Measurements from ENCODE around the gene CCSER2. TPM values are rescaled to one million over a fixed set of nuclear protein-coding genes. Genes with fewer than 3 reads are reported as not detected.
"Not testable (repeated sequence)": the region's sequence is repeated elsewhere in the genome, so short reads cannot be mapped to it uniquely, and the experiment has no call there.

CCSER2 gene, protein sequence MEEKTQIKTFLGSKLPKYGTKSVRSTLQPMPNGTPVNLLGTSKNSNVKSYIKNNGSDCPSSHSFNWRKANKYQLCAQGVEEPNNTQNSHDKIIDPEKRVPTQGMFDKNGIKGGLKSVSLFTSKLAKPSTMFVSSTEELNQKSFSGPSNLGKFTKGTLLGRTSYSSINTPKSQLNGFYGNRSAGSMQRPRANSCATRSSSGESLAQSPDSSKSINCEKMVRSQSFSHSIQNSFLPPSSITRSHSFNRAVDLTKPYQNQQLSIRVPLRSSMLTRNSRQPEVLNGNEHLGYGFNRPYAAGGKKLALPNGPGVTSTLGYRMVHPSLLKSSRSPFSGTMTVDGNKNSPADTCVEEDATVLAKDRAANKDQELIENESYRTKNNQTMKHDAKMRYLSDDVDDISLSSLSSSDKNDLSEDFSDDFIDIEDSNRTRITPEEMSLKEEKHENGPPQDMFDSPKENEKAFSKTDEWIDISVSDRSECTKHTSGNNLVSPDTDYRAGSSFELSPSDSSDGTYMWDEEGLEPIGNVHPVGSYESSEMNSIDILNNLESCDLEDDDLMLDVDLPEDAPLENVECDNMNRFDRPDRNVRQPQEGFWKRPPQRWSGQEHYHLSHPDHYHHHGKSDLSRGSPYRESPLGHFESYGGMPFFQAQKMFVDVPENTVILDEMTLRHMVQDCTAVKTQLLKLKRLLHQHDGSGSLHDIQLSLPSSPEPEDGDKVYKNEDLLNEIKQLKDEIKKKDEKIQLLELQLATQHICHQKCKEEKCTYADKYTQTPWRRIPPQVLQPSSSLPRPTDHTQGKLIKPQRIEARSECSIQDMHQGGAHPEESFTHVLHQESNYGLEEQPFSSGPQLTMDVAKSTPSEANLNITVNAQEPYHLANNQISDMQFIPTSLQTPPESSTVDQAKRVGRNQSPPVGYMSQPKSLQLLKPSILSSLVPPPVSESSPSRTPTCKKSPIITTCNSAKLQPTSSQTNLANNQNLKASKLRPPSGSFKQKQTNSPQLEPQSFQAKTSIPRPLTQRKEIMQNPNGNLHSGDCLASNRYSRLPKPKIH
- polyA plus RNA-seq (ENCODE audit: insufficient read length in 4 of 4): 10 to 100 TPM; 26.7 to 39.4 (median 35.2) TPM

DNA sequence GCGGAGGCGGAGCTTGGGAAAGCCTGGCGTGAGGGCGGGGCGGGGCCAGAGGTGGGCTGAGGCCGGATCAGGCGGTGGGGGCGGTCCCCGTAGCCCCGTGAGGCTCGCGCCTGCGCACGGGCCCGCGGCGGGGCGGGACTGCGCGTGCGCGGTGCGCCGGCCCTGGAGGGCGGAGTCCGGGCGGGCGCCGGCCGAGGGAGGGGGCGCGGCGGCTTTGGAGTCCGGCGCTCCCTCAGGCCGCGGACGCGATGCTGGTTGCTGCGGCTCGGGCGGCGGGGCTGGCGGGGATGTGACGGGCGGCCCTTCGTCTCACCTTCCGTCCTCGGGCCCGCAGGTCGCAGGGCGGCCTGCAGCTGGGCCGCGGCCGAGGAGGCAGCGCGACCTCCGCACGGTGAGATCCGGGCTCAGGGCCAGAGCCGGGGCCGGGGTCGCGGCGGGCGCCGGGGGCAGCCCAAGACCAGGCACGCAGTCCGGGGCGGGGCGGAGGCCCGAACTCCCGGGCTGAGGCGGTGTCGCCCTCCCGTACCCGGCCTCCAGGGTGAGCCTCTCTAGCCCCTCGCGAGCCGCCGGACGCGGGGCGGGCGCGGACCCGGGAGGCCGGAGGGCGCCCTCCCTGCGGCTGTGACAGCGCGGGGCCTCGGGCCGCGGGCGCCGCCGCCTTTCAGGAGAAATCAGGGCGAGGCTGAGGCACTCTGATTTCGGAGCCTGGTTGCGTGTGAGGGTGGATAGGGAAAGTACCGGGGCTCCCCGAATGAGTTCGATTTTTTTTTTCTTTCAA lies at the start of gene CCSER2:
CCSER2 (plus strand) TSS at position 172 of the 778 bp plus-strand sequence. CDS start 42,464 bp downstream, outside the sequence.
- DNase-seq (ENCODE audit: low read depth in 4 of 4, low spot score in 3 of 4): peak; percentile 84 to 86 (median 84)

DNA sequence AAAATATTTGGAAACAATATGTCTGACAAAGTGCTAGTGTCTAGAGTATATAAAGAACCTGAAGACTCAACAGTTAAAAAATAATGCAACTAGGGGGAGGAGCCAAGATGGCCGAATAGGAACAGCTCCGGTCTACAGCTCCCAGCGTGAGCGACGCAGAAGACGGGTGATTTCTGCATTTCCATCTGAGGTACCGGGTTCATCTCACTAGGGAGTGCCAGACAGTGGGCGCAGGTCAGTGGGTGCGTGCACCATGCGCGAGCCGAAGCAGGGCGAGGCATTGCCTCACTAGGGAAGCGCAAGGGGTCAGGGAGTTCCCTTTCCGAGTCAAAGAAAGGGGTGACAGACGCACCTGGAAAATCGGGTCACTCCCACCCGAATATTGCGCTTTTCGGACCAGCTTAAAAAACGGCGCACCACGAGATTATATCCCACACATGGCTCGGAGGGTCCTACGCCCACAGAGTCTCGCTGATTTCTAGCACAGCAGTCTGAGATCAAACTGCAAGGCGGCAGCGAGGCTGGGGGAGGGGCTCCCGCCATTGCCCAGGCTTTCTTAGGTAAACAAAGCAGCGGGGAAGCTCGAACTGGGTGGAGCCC lies 48.4 kb upstream of the CCSER2 start:
- not testable (repeated sequence) for DNase-seq (ENCODE audit: low read depth in 4 of 4, low spot score in 3 of 4)

DNA sequence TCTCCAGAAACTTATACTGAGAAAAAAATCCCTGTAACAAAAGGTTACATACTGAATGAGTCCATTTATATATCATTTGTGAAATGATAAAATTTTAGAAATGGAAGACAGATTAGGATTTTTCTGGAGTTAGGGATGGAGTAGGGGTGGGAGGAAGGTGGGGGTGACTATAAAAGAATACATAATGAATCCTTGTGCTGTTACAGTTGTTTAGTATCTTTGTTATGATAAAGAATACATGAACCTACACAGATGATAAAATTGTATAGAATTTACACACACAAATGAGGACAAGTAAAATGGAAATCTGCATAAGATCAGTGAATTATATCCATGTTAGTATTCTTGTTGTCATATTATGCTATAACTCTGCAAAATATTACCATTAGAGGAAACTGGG lies 41.7 kb upstream of the CCSER2 start:
- DNase-seq (ENCODE audit: low read depth in 4 of 4, low spot score in 3 of 4): no peak

DNA sequence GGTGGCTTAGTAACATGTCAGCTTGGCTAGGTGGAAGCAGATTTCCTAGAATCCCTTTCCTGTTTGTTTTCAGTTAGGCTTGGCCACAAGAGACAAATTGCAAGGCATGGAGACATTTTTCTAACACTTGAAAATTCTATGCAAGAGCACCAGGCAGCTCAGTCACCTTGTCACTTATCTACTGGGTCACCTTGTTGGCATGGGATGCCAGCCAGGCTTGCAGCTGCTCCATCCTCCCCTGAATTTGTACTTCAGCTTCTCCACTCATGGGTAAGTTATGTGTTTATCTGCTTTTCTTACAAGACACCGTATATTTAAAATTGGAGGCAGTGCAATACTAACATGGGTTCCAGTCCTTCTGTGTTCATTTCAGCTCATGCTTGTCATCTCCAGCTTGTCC lies 40.2 kb upstream of the CCSER2 start:
- no peak for DNase-seq (ENCODE audit: low read depth in 4 of 4, low spot score in 3 of 4)

DNA sequence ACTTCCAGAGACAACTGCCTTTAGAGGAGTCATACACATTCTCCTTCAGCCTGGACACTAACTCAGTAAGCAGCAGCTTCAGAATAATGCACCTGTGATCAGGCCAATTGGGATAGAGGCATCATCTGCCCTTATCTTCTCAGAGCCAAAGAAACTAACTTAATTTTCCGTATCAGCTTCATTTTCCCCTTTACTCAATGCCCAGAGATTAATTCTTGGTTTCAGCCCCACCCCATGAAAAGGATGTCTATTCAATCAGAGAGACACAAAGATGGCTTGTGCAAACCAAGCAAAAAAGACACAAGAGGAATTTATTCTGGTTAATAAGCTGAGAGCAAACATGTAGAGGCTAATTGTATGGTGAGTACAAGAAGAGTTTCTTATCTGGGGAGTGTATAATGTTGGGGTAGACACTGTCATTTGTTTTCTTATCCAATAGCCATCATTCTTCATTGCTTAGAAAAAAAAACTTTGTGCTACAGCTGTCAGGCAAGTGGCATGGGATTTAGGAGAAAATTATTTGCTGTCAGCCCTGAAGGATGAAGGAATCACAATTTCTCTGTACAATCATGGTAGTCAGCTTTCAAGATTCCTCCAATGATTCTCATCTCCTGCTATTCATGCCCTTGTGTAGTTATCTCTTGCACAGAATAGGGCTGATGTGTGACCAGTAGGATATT lies 38.7 kb upstream of the CCSER2 start:
- no peak for DNase-seq (ENCODE audit: low read depth in 4 of 4, low spot score in 3 of 4)

DNA sequence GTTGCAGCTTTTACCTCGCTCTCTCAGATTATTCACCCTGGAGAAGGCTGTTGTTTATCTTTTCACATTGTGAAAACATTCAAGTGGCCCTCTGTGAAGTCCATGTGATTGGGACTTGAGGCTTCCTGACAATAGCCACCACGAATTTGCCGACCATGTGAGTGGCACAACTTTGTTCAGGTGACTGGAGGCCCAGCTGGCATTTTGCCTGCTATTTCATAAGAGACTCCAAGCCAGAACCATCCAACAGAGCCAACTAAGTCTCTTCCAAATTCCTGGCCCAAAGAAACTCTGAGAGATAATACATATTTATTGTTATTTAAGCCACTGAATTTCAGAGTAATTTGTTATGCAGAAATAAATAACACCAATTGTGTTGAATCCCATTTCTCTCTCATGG lies 38.2 kb upstream of the CCSER2 start:
- no peak for DNase-seq (ENCODE audit: low read depth in 4 of 4, low spot score in 3 of 4)

DNA sequence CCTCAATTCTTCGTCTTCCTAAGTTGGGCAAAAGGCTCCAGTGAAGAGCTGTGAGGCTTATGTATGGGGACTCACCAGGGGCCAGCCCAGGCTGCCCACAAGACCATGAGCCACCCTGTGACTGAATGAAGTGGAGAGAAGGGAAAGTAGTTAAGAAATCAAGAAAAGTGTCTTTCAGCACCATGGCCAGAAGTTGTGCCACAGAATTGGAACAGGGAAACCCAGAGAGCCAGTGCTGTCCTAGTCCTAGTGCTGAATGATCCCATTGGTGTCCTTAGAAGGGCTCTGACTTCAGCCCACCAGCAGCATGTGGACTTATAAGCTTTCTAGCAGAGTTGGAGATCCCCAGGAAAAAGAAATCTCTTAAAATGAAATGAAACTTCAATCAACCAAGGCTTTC lies 37.0 kb upstream of the CCSER2 start:
- DNase-seq (ENCODE audit: low read depth in 4 of 4, low spot score in 3 of 4): peak in 3 of 4 donors; percentile 32 to 68 (median 44)

DNA sequence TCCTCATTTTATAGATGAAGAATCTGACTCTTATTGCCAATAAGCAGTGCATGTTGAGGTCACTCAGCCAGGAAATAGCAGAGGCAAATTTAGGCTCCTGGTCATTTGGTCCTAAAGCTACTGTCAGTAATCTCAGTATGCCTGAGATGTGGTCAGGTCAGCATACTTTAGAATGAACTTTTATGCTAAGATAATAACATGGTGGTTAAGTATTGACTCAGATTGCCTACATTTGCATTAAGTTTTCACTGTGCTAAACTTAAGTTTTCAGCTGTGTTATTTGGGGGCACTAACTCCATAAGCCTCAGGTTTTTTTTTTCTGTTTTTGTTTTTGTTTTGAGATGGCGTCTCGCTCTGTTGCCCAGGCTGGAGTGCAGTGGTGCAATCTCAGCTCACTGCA lies 35.9 kb upstream of the CCSER2 start:
- DNase-seq (ENCODE audit: low read depth in 4 of 4, low spot score in 3 of 4): no peak

DNA sequence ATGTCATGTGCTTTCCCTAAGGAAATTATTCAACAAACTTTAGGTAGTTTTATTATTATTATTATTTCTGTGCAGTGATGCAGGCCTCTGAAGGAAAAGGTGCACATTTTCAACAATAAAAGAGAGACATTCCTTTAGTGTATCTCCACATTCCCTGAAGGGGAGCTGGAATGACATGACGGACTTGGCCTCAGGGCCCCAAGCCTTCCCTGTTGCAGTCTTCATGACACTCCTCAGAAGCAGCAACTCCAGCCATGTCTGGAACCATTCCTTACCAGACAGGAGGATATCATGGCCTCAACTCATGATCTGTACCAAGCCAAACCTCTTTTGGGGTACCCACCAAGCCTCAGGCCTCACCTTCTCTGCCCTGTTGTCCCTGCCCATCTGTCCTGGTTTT lies 35.2 kb upstream of the CCSER2 start:
- DNase-seq (ENCODE audit: low read depth in 4 of 4, low spot score in 3 of 4): no peak

DNA sequence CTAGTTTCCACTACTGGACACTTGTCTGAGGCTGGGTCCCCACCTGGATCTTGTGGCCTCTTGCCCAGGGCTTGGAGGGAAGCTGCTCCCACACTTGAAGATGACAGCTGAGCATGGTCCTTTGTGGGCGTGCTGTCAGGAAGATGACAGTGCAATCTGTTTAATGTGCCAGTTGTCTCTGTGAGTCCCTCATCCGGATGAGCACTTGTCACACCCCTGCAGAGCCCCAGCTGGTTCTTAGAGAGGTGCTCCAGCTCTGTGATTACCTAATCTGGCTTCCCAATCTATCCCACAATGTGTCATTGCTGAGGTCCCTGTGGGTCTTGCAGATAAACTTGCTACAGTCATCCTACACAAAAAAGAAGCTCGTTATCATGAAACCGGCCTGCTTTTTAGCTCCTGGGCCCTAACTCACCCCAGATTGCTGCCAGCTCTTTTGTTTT lies 34.8 kb upstream of the CCSER2 start:
- no peak for DNase-seq (ENCODE audit: low read depth in 4 of 4, low spot score in 3 of 4)

DNA sequence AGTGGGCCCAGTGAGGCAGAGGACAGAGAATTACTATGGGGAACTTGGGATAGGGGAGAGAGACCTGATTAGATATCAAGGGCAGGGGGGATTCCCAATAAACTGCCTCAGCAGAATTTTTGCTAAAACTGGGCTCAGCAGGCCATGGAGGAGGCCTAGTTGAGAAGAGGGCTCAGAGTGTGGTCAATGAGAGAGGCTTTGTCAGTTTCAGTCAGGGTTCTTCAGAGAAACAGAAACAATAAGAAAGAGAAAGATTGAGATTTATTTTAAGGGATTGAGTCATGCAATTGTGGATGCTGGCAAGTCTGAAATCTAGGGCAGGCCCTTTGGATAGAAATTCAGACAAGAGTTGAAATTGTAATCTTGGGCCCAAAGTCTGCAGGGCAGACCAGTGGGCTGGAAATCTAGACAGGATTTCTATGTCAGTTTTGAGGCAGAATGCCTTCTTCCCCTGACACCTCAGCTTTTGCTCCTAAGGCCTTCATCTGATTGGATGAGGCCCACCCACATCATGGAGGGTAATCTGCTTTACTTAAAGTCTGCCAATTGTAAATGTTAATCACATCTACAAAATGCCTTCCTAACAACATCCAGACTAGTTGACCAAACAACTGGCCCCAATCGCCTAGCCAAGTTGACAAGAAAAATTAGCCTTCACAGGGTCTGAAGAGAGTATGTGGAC lies 33.5 kb upstream of the CCSER2 start:
- no peak for DNase-seq (ENCODE audit: low read depth in 4 of 4, low spot score in 3 of 4)

DNA sequence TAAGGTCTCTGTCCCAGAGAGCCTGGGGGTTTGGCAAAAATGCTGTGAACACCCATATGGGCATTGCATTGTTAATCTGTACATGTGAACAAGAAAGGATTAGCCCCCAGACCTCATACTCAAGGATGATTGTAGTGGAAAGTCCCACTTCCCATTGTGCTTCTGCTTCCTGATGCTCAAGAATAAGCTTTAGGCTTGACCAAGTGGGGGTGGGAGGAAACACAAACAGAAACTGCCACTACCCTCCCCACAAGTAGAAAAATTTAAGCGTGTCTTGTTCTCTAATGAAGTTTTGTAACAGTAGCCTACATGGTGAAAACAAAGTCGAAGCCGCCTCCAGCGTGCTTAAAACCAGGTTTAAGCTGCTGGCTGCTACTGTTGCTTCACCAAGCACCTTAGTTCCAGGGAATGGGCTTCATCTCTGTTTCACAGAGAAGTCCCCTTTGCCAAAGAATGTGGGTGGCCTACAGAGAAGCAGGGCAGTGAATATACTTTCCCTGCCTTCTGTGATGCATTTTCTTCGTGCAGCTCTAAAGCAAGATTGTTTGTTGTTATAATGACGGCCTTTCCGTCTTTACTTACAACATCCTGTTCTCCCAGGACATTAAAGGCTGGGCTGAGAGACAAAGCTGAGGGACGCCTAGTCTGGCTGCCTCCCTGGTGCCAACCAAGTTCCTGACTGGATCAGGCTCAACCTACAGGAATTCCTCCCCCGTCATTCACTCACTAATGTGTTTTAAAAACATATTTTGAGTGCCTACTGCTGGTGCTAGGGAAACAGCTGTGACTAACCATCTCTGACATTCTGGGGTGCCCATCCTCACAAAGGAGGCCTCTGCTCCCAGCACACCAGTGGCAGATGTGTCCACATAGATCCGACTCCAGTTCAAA lies 32.1 kb upstream of the CCSER2 start:
- no peak for DNase-seq (ENCODE audit: low read depth in 4 of 4, low spot score in 3 of 4)

DNA sequence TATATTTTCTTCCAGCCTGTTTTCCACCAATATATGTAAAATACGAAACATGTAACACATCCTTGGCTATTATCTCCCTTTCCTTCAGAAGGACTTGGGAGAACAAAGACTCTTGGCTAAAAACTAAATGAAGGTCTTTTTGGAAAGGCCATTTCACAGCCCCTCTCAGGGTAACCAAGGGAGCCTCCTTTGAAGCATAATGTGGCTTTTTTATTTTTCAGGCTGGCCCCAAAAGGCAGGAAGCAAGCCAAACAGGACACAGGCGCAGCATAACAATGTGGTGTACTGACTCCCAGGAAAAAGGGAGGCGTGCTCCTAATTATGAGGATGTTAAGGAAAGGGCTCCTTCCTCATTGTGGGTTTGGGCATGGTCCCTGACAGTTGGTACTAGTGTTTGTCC lies 30.3 kb upstream of the CCSER2 start:
- DNase-seq (ENCODE audit: low read depth in 4 of 4, low spot score in 3 of 4): no peak

DNA sequence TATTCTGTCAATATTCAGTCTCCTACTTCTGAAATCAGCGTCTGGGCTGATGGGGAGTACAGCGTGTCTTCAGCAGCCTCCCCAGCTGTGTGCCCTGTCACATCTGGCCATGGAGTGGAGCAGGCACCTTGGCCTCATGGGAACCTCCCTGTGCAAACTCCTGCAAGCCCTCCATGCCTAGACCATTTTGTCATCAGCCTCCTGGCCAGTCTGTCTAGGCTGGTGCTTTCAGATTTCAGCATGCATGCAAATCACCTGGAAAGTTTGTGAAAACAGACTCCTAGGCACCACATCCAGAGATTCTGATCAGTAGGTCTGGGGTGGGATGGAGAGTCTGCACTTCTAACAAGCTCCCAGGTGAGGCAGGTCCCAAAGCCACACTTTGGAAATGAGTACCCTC lies 26.2 kb upstream of the CCSER2 start:
- DNase-seq (ENCODE audit: low read depth in 4 of 4, low spot score in 3 of 4): no peak

DNA sequence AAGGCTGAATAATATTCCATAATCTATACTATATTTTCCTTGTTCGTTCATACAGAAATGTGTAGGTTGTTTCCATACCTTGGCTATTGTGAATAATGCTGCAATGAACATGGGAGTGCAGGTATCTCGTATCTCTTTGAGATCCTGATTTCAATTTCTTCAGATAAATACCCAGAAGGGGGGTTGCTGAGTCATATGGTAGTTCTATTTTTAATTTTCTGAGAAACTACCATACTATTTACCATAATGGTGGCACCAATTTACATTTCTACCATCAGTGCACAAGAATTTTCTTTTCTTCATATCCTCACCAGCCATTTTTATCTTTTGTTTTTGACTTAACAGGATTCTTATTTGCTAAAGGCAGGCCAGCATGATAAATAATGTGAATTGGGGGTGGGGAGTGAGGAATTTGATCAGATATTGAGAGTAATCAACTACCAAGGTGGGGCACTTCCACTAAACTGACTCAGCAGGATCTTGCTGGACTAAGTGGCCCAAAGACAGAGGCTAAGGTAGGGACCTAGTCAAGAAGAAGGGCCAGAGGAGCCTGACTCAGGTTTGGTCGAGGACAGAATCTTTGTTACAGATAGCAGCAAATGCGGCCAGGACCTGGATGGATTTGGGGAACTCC lies 21.5 kb upstream of the CCSER2 start:
- no peak for DNase-seq (ENCODE audit: low read depth in 4 of 4, low spot score in 3 of 4)

DNA sequence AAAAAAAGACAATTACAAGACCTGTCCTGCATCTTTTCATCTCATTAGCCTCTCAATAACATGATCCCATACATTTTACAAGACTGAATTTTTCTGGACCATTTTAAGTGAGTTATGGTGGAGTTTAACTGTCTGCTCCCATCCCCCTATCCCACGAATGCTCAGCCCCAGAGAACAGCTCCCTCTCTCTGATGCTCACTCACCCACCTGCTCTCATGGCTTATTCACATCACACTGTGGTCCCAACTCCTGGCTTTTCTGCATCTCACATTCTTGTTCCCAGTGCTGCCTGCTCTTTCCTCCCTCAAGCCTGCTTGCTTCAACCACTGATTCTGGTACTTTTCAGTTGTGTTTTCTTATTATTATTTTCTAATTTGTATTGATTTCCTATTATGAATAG lies 20.4 kb upstream of the CCSER2 start:
- no peak for DNase-seq (ENCODE audit: low read depth in 4 of 4, low spot score in 3 of 4)

Measured in right renal pelvis (tissue), 4 donors.